ENCODE data around the gene EMC9. TPM values are rescaled to one million over a fixed set of nuclear protein-coding genes. Genes with fewer than 3 reads are reported as not detected.
A peak's percentile ranks its signal among the peaks of the same experiment; 100 is the strongest.

EMC9 gene
- polyA plus RNA-seq, 2 of the 4 experiments (the other 2 are of a cell fraction) = 21.5 to 48.5 TPM

GRCh38 chr14:24160850-24161804 is 19.7 kb upstream of the EMC9 start, which contains the start of gene IRF9:
IRF9 (plus strand) TSS chr14:24161265; CDS start chr14:24162145, 880 bp downstream.
- POLR2A ChIA-PET = interaction anchor here (0.6 to 2.4 kb wide), 9 partner anchors 10 to 82 kb away, joined by 3 to 16 read pairs (median 6); partner anchors contain the start of genes DCAF11, EMC9, NRL and PCK2
- Histone ChIP-seq H3K27ac (peak within 1 kb of the TSS; percentile 86 to 91), H3K9me3 (no peaks in the 10 kb centered on the region), H3K4me1 (peaks cover 25% of the 10 kb centered on the region), H3K4me3 (peak within 1 kb of the TSS; percentile 47), H3K4me2 (peak within 1 kb of the TSS; percentile 92)
- FAIRE-seq = no peak
- peak; percentile 79 to 94 for ATAC-seq
- DNase-seq (ENCODE audit: low read depth in 1 of 2, low spot score in 1 of 2) = peak; percentile 95 to 96
- WGBS (ENCODE audit: missing lambda C conversion rate) = 10% methylated on average over 10 of the region's 12 CpGs
- CTCF ChIA-PET = interaction anchor here (0.8 to 7.0 kb wide), 39 partner anchors 9 to 572 kb away, joined by 3 to 168 read pairs (median 5); partner anchors contain the start of genes CARMIL3, DCAF11, EMC9 and FITM1
- TF ChIP-seq EHF (CRISPR knock-in tag; IDR thresholded peaks at IDR 0.05) = no peak
- TF ChIP-seq HOXB13 (CRISPR knock-in tag; IDR thresholded peaks at IDR 0.05; ENCODE audit: low read depth) = no peak
- no peak for TF ChIP-seq FOXS1 (CRISPR knock-in tag; IDR thresholded peaks at IDR 0.05)
- TF ChIP-seq POLR2AphosphoS2 (conservative IDR thresholded peaks at IDR 0.05; ENCODE audit: low read length) = no peak
- TF ChIP-seq FOSL2 (IDR thresholded peaks at IDR 0.05) = no peak
- TF ChIP-seq FOSL2 (CRISPR knock-in tag; IDR thresholded peaks at IDR 0.05) = no peak
- no peak for TF ChIP-seq HMGXB4 (CRISPR knock-in tag; IDR thresholded peaks at IDR 0.05; ENCODE audit: borderline replicate concordance)
- no peak for TF ChIP-seq CBX8 (IDR thresholded peaks at IDR 0.05)
- no peak for TF ChIP-seq RNF2 (IDR thresholded peaks at IDR 0.05; ENCODE audit: borderline replicate concordance, low read depth)
- TF ChIP-seq MAZ (IDR thresholded peaks at IDR 0.05; ENCODE audit: borderline replicate concordance, low read depth, low read length) = no peak
- no peak for TF ChIP-seq RARB (CRISPR knock-in tag; IDR thresholded peaks at IDR 0.05)
- no peak for TF ChIP-seq ZNF302 (CRISPR knock-in tag; IDR thresholded peaks at IDR 0.05)
- 0 out of 2 replicates have a peak, but pooled peaks have one; percentile 23 for TF ChIP-seq GATA3 (IDR thresholded peaks at IDR 0.05; ENCODE audit: borderline replicate concordance)
- no peak for TF ChIP-seq ESRRA (IDR thresholded peaks at IDR 0.05; ENCODE audit: borderline replicate concordance, low read length)
- 0 out of 3 replicates have a peak, but pooled peaks have one; percentile 40 for TF ChIP-seq BCL3 (IDR thresholded peaks at IDR 0.05)
- peak; percentile 92 for TF ChIP-seq CTCF (IDR thresholded peaks at IDR 0.05)
- TF ChIP-seq ZSCAN20 (CRISPR knock-in tag; IDR thresholded peaks at IDR 0.05) = no peak
- TF ChIP-seq NPAS2 (CRISPR knock-in tag; IDR thresholded peaks at IDR 0.05; ENCODE audit: borderline replicate concordance) = no peak
- TF ChIP-seq MYC (IDR thresholded peaks at IDR 0.05; ENCODE audit: borderline replicate concordance, low read length) = no peak
- TF ChIP-seq MAFK (IDR thresholded peaks at IDR 0.05; ENCODE audit: partially characterized antibody) = peak; percentile 19
- peak; percentile 35; the same call in 1 of the 2 replicates for TF ChIP-seq PBX3 (IDR thresholded peaks at IDR 0.05)
- TF ChIP-seq HOXB5 (CRISPR knock-in tag; IDR thresholded peaks at IDR 0.05) = no peak
- TF ChIP-seq MAX (IDR thresholded peaks at IDR 0.05) = peak; percentile 87
- no peak for TF ChIP-seq KDM5A (IDR thresholded peaks at IDR 0.05)
- no peak; the same call in 1 of the 2 replicates for TF ChIP-seq TP53 (CRISPR knock-in tag; IDR thresholded peaks at IDR 0.05)
- no peak for TF ChIP-seq EHMT2 (IDR thresholded peaks at IDR 0.05; ENCODE audit: low read depth)
- TF ChIP-seq NFE2L2 (conservative IDR thresholded peaks at IDR 0.05; ENCODE audit: low read length) = no peak
- no peak for TF ChIP-seq E2F6 (IDR thresholded peaks at IDR 0.05; ENCODE audit: borderline replicate concordance, low read depth)
- no peak for TF ChIP-seq PHF8 (IDR thresholded peaks at IDR 0.05; ENCODE audit: borderline replicate concordance, low read depth)
- TF ChIP-seq ELK1 (IDR thresholded peaks at IDR 0.05; ENCODE audit: low read depth, low read length) = no peak

Measured in A549 (cell line).